ENCODE measurements around the gene LTBP1. TPM values are rescaled to one million over a fixed set of nuclear protein-coding genes. Genes with fewer than 3 reads are reported as not detected.

LTBP1 gene
- total RNA-seq, 4 donors from 2014 or later = 12.6 to 81.0 (median 16.0) TPM

- no peak for ATAC-seq (ENCODE audit: low FRiP score)
- no peak for TF ChIP-seq CTCF (IDR thresholded peaks at IDR 0.05)
- no peak for DNase-seq (ENCODE audit: low spot score)
Observed at GRCh38 chr2:33094303-33094702, 147.6 kb downstream of the LTBP1 start.

- ATAC-seq (ENCODE audit: low FRiP score) = no peak
- no peak for DNase-seq (ENCODE audit: low spot score)
- no peak for TF ChIP-seq CTCF (IDR thresholded peaks at IDR 0.05)
Observed at GRCh38 chr2:33099989-33100388, 153.2 kb downstream of the LTBP1 start.

GRCh38 chr2:33100921-33101320 lies 154.2 kb downstream of the LTBP1 start:
- DNase-seq (ENCODE audit: low spot score) (no peak), ATAC-seq (ENCODE audit: low FRiP score) (no peak)
- TF ChIP-seq CTCF (IDR thresholded peaks at IDR 0.05) = no peak

- ATAC-seq (ENCODE audit: low FRiP score) (no peak), DNase-seq (ENCODE audit: low spot score) (no peak)
- no peak for TF ChIP-seq CTCF (IDR thresholded peaks at IDR 0.05)
Observed at GRCh38 chr2:33104052-33104623, 157.4 kb downstream of the LTBP1 start.

GRCh38 chr2:33104726-33105125 lies 158.0 kb downstream of the LTBP1 start:
- ATAC-seq (ENCODE audit: low FRiP score) (no peak), DNase-seq (ENCODE audit: low spot score) (no peak)
- TF ChIP-seq CTCF (IDR thresholded peaks at IDR 0.05) = no peak

- TF ChIP-seq CTCF (IDR thresholded peaks at IDR 0.05) = no peak
- no peak for ATAC-seq (ENCODE audit: low FRiP score)
- no peak for DNase-seq (ENCODE audit: low spot score)
Observed at GRCh38 chr2:33106115-33106514, 159.4 kb downstream of the LTBP1 start.

GRCh38 chr2:33107690-33108482 lies 161.1 kb downstream of the LTBP1 start:
- no peak for TF ChIP-seq CTCF (IDR thresholded peaks at IDR 0.05)
- ATAC-seq (ENCODE audit: low FRiP score) (no peak), DNase-seq (ENCODE audit: low spot score) (no peak)

All from omental fat pad (tissue), 4 donors.